ENCODE data around the gene FBXL19. TPM values are rescaled to one million over a fixed set of nuclear protein-coding genes. Genes with fewer than 3 reads are reported as not detected.

The FBXL19 gene
- total and polyA plus RNA-seq, 9 of the 15 experiments (the other 6 are each of a cell fraction or from before 2014, with no cell fraction given): 0.13 to 48.0 (median 13.5) TPM; not detected in 1

- POLR2A ChIA-PET: interaction anchor here (0.7 kb wide), 1 partner anchor 242 kb away, joined by 3 read pairs; no protein-coding TSS in a partner anchor
Observed at GRCh38 chr16:30951193-30951592, 27.8 kb downstream of the FBXL19 start.

More at GRCh38 chr16:30951193-30951592, 27.8 kb downstream of the FBXL19 start:
- Histone ChIP-seq H3K27me3 (ENCODE audit: control insufficient read depth in 2 of 2, insufficient read depth in 2 of 2, low read length in 2 of 2) (no peaks in the 10 kb centered on the region), H2AFZ (ENCODE audit: low read depth, low read length) (no peak overlapping the region), H3K9me3 (replicated peaks; ENCODE audit: control insufficient read depth, insufficient read depth, low read depth, low read length) (no peaks in the 10 kb centered on the region), H3K4me2 (ENCODE audit: insufficient read depth, low read length) (peak overlapping the region; percentile 98; the same call in 1 of the 2 replicates), H3K9ac (ENCODE audit: insufficient read depth in 1 of 2, low read depth in 2 of 2, low read length in 2 of 2) (peak overlapping the region in 1 of 2 experiments; percentile 82; a peak in 2 of 4 replicates), H3K36me3 (ENCODE audit: control insufficient read depth, insufficient read depth, low read length) (peaks cover 31% of the 10 kb centered on the region; the same call in 2 of the 3 replicates), H3K4me3 (no peak overlapping the region), H4K20me1 (replicated peaks; ENCODE audit: control insufficient read depth, insufficient read depth, low read length) (no peaks in the 10 kb centered on the region), H3K9me1 (ENCODE audit: control insufficient read depth, insufficient read depth, low read length) (peaks cover 4% of the 10 kb centered on the region), H3K27ac (ENCODE audit: extremely low read depth, low read depth, low read length) (peak overlapping the region; percentile 87; the same call in 1 of the 3 replicates), H3K4me1 (replicated peaks in 1 of 2; ENCODE audit: control insufficient read depth in 2 of 2, insufficient read depth in 2 of 2, low read length in 2 of 2) (peaks cover 30 to 61% of the 10 kb centered on the region in 2 experiments), H3K79me2 (ENCODE audit: control insufficient read depth, insufficient read depth, low read length) (peaks cover 32% of the 10 kb centered on the region)
- CTCF ChIA-PET (ENCODE audit: low intra/inter-chr PET ratio): no interaction called here
- intact Hi-C loops (cut with micrococcal nuclease): loop anchor here (2.0 to 10.0 kb wide), 3 partner anchors 16 to 504 kb away; partner anchors contain the start of genes ARMC5 and VKORC1
- ATAC-seq (no peak), DNase-seq (ENCODE audit: extremely low read depth in 1 of 4, low spot score in 3 of 4) (no peak), FAIRE-seq (no peak)
- TF ChIP-seq KDM1A (IDR thresholded peaks at IDR 0.05) (peak; percentile 70 to 86), CHD4 (IDR thresholded peaks at IDR 0.05; ENCODE audit: insufficient read depth, insufficient replicate concordance, low read depth, low read length, poor library complexity, severe bottlenecking) (peak; percentile 31), DNMT1 (IDR thresholded peaks at IDR 0.05) (no peak), USF1 (CRISPR knock-in tag; IDR thresholded peaks at IDR 0.05) (no peak), RNF219 (CRISPR knock-in tag; IDR thresholded peaks at IDR 0.05) (no peak), CHCHD3 (CRISPR knock-in tag; IDR thresholded peaks at IDR 0.05) (no peak), PTBP1 (IDR thresholded peaks at IDR 0.05; ENCODE audit: low read depth, low read length) (peak; percentile 52; the same call in 1 of the 2 replicates), DIDO1 (tag; IDR thresholded peaks at IDR 0.05; ENCODE audit: low read depth) (no peak), RBM25 (IDR thresholded peaks at IDR 0.05; ENCODE audit: low read depth, low read length, severe bottlenecking) (peak; percentile 97), CBX3 (IDR thresholded peaks at IDR 0.05; ENCODE audit: borderline replicate concordance in 1 of 2, low read length in 2 of 2) (0 out of 3 replicates have a peak, but pooled peaks of 1 of the 2 experiments have one; percentile 10), BCOR (IDR thresholded peaks at IDR 0.05) (peak; percentile 96), ZFP36 (IDR thresholded peaks at IDR 0.05; ENCODE audit: low read depth, low read length, partially characterized antibody) (peak; percentile 85), SMARCA5 (IDR thresholded peaks at IDR 0.05) (peak; percentile 89), RCOR1 (IDR thresholded peaks at IDR 0.05; ENCODE audit: borderline replicate concordance in 1 of 2, low read depth in 2 of 2, low read length in 2 of 2) (peak in 1 of 2 experiments; percentile 77; a peak in 1 of 4 replicates), ADNP (tag; IDR thresholded peaks at IDR 0.05) (peak; percentile 85), HDAC2 (IDR thresholded peaks at IDR 0.05) (peak; percentile 65), TFAM (CRISPR knock-in tag; conservative IDR thresholded peaks at IDR 0.05) (no peak), HDAC6 (IDR thresholded peaks at IDR 0.05; ENCODE audit: low read depth, low read length) (no peak), KAT7 (CRISPR knock-in tag; IDR thresholded peaks at IDR 0.05; ENCODE audit: borderline replicate concordance) (no peak)
- 73% methylated on average over 1 of the region's 1 CpG for WGBS (ENCODE audit: insufficient coverage, low coverage, missing lambda C conversion rate)
- in situ Hi-C loops (cut with MboI): loop anchor here (10.0 to 25.0 kb wide), 2 partner anchors 744 to 911 kb away; partner anchors contain the start of gene ZNF267
- BruUV-seq (replicated peaks): no TSS peak

Data from K562 (cell line).